ENCODE results near the gene AGAP1.

The AGAP1 gene

GRCh38 chr2:235951493-235951892, 457.6 kb downstream of the AGAP1 start:
- in situ Hi-C loops (cut with MboI; ENCODE audit: low sequenced_read_pairs), result no loop called here

- in situ Hi-C loops (cut with MboI; ENCODE audit: low sequenced_read_pairs), result no loop called here
These were observed 458.1 kb downstream of the AGAP1 start for GRCh38 chr2:235951982-235952381.

GRCh38 chr2:235952714-235953113, 458.9 kb downstream of the AGAP1 start:
- in situ Hi-C loops (cut with MboI; ENCODE audit: low sequenced_read_pairs), result no loop called here

GRCh38 chr2:235954281-235954680, 460.4 kb downstream of the AGAP1 start:
- in situ Hi-C loops (cut with MboI; ENCODE audit: low sequenced_read_pairs), result no loop called here

- in situ Hi-C loops (cut with MboI; ENCODE audit: low sequenced_read_pairs), result no loop called here
These were observed 461.1 kb downstream of the AGAP1 start for GRCh38 chr2:235954888-235955480.

GRCh38 chr2:235955664-235956063, 461.8 kb downstream of the AGAP1 start:
- in situ Hi-C loops (cut with MboI; ENCODE audit: low sequenced_read_pairs), result no loop called here

GRCh38 chr2:235956281-235956970, 462.6 kb downstream of the AGAP1 start:
- in situ Hi-C loops (cut with MboI; ENCODE audit: low sequenced_read_pairs), result no loop called here

GRCh38 chr2:235957251-235957650, 463.4 kb downstream of the AGAP1 start:
- in situ Hi-C loops (cut with MboI; ENCODE audit: low sequenced_read_pairs), result no loop called here

- in situ Hi-C loops (cut with MboI; ENCODE audit: low sequenced_read_pairs), result no loop called here
These were observed 464.5 kb downstream of the AGAP1 start for GRCh38 chr2:235958221-235958930.

- in situ Hi-C loops (cut with MboI; ENCODE audit: low sequenced_read_pairs), result no loop called here
These were observed 465.1 kb downstream of the AGAP1 start for GRCh38 chr2:235958931-235959410.

GRCh38 chr2:235960011-235960715, 466.3 kb downstream of the AGAP1 start:
- in situ Hi-C loops (cut with MboI; ENCODE audit: low sequenced_read_pairs), result no loop called here

GRCh38 chr2:235960716-235961640, 467.1 kb downstream of the AGAP1 start:
- in situ Hi-C loops (cut with MboI; ENCODE audit: low sequenced_read_pairs), result no loop called here

GRCh38 chr2:235961711-235962110, 467.9 kb downstream of the AGAP1 start:
- in situ Hi-C loops (cut with MboI; ENCODE audit: low sequenced_read_pairs), result no loop called here

- in situ Hi-C loops (cut with MboI; ENCODE audit: low sequenced_read_pairs), result no loop called here
These were observed 470.2 kb downstream of the AGAP1 start for GRCh38 chr2:235963853-235964577.

GRCh38 chr2:235964787-235965390, 471.0 kb downstream of the AGAP1 start:
- in situ Hi-C loops (cut with MboI; ENCODE audit: low sequenced_read_pairs), result no loop called here

- in situ Hi-C loops (cut with MboI; ENCODE audit: low sequenced_read_pairs), result no loop called here
These were observed 472.6 kb downstream of the AGAP1 start for GRCh38 chr2:235966396-235966795.

- in situ Hi-C loops (cut with MboI; ENCODE audit: low sequenced_read_pairs), result no loop called here
These were observed 473.3 kb downstream of the AGAP1 start for GRCh38 chr2:235966932-235967757.

- in situ Hi-C loops (cut with MboI; ENCODE audit: low sequenced_read_pairs), result no loop called here
These were observed 474.3 kb downstream of the AGAP1 start for GRCh38 chr2:235968155-235968554.

All from hTERT RPE-1 (cell line).